PC-9 (cell line): ENCODE data around the gene GALNT1. TPM values are rescaled to one million over a fixed set of nuclear protein-coding genes. Genes with fewer than 3 reads are reported as not detected.
A peak's percentile ranks its signal among the peaks of the same experiment; 100 is the strongest.

Experiments used
- BruUV-seq: library from RNA; stranded (reverse); fragments of 400-500 nt; replicated peaks from 2 replicates; lab custom pipeline; 2021; lab: Mats Ljungman, UMichigan
- CTCF ChIA-PET: fragments of 300-600 bp; sonication (Branson Sonifier 250); formaldehyde crosslinking; loops from one replicate; lab custom pipeline; 2022; ENCODE audit warnings: antibody characterized with exemption; lab: Charles Lee
- POLR2A ChIA-PET: fragments of 300-600 bp; sonication (Branson Sonifier 250); formaldehyde crosslinking; loops from one replicate; lab custom pipeline; 2022; ENCODE audit warnings: antibody characterized with exemption; ENCODE audit not compliant: unreplicated experiment; lab: Charles Lee
- DNase-seq, 2 experiments: peaks; one replicate each; pipeline versions ENCODE4 v3.0.0 to v3.0.0-alpha.2; 2015 to 2022; ENCODE audit warnings: mixed read lengths in 1 of 2
- H2AFZ ChIP-seq: fragments of 200-600 bp; sonication (generic); 2 replicates; pipeline ENCODE4 v1.8.1; 2017; ENCODE audit warnings: antibody characterized with exemption
- H3F3A ChIP-seq: fragments of 200-600 bp; sonication (generic); 2 replicates; pipeline ENCODE4 v1.8.1; 2017; ENCODE audit warnings: antibody characterized with exemption, mild to moderate bottlenecking, low read depth; ENCODE audit not compliant: insufficient read depth
- H3K27ac ChIP-seq: fragments of 200-600 bp; sonication (generic); 2 replicates; pipeline ENCODE4 v1.6.1; 2016; ENCODE audit warnings: mixed run types
- H3K27me3 ChIP-seq: fragments of 200-600 bp; sonication (generic); 2 replicates; pipeline ENCODE4 v1.6.1; 2016; ENCODE audit warnings: low read depth, mixed run types; ENCODE audit not compliant: insufficient read depth
- H3K36me3 ChIP-seq: fragments of 200-600 bp; sonication (generic); 2 replicates; pipeline ENCODE4 v1.6.1; 2016; ENCODE audit warnings: low read depth, mixed run types
- H3K4me1 ChIP-seq: fragments of 200-600 bp; sonication (generic); replicated peaks from 2 replicates; pipeline ENCODE4 v1.6.1; 2016; ENCODE audit warnings: mixed run types; ENCODE audit not compliant: insufficient read depth
- H3K4me2 ChIP-seq: fragments of 200-600 bp; sonication (generic); 2 replicates; pipeline ENCODE4 v1.6.1; 2017; ENCODE audit warnings: mixed run types
- H3K4me3 ChIP-seq: fragments of 200-600 bp; sonication (generic); 2 replicates; pipeline ENCODE4 v1.6.1; 2016; ENCODE audit warnings: mixed run types
- H3K79me2 ChIP-seq: fragments of 200-600 bp; sonication (generic); 2 replicates; pipeline ENCODE4 v1.6.1; 2017; ENCODE audit warnings: low read depth, mixed run types
- H3K9me2 ChIP-seq: fragments of 200-600 bp; sonication (generic); 2 replicates; pipeline ENCODE4 v1.8.1; 2017; ENCODE audit warnings: mild to moderate bottlenecking; ENCODE audit not compliant: insufficient read depth
- H3K9me3 ChIP-seq: fragments of 200-600 bp; sonication (generic); 2 replicates; pipeline ENCODE4 v1.8.1; 2016; ENCODE audit warnings: low read depth; ENCODE audit not compliant: insufficient read depth
- H4K20me1 ChIP-seq: fragments of 200-600 bp; sonication (generic); 2 replicates; pipeline ENCODE4 v1.8.1; 2017; ENCODE audit not compliant: insufficient read depth
- EZH2 ChIP-seq: fragments of 200-600 bp; sonication (generic); IDR thresholded peaks from 2 replicates; pipeline ENCODE4 v1.8.0; 2017; ENCODE audit warnings: antibody characterized with exemption, low read depth
- intact Hi-C: fragments of 100-400 bp; cut with micrococcal nuclease; formaldehyde crosslinking; loops from one replicate; pipeline ENCODE4 v1.10.0; 2022; ENCODE audit not compliant: unreplicated experiment
- total RNA-seq: library from RNA; stranded (reverse); gene quantifications from 2 replicates; pipeline ENCODE4 v1.2.3, GENCODE V29; 2021
- TF ChIP-seq, protein P1 (sequence below): fragments of 200-600 bp; sonication (generic); conservative IDR thresholded peaks from 2 replicates; pipeline ENCODE4 v1.6.1; 2017; ENCODE audit warnings: mixed run types, antibody characterized with exemption, mild to moderate bottlenecking, moderate library complexity

Gene GALNT1
- total RNA-seq, 1 experiment from 2014 or later: 88.9 TPM

DNA sequence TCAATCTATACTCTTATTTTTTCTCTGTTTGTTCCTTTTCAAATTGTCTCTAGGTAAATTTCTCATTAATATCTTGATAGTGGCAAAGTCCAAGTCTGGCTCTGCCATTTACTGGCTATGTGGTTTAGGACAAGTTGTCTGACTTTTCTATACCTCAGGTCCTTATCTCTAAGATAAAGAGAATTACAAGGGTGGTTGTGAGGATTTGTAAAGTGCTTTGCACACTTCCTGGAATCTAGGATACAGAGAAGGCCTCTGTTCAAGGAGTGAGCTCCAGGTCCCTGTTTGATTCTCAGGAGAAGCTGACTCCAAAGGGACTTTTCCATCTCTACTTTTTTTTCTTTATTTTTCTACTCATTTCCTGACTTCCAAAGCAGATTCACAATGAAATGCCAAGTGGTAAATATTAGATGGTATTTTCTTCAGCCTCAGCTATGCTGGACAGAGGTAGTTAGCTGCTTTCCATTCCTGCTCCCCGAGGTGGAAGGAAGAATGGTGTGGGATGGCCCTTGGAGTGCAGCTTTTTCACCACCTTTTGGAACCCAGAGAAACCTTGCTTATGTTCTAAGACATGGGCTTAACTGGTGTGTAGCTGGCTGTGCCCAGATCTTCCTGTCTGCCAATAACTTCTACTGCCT, 90.5 kb downstream of the GALNT1 start:
- H3K36me3 ChIP-seq: peaks cover 7% of the 10 kb centered on the region; the same call in 1 of the 2 replicates
- no TSS peak for BruUV-seq
- TF ChIP-seq EZH2: no peak
- TF ChIP-seq, protein P1, sequence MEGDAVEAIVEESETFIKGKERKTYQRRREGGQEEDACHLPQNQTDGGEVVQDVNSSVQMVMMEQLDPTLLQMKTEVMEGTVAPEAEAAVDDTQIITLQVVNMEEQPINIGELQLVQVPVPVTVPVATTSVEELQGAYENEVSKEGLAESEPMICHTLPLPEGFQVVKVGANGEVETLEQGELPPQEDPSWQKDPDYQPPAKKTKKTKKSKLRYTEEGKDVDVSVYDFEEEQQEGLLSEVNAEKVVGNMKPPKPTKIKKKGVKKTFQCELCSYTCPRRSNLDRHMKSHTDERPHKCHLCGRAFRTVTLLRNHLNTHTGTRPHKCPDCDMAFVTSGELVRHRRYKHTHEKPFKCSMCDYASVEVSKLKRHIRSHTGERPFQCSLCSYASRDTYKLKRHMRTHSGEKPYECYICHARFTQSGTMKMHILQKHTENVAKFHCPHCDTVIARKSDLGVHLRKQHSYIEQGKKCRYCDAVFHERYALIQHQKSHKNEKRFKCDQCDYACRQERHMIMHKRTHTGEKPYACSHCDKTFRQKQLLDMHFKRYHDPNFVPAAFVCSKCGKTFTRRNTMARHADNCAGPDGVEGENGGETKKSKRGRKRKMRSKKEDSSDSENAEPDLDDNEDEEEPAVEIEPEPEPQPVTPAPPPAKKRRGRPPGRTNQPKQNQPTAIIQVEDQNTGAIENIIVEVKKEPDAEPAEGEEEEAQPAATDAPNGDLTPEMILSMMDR: no peak
- POLR2A ChIA-PET: no interaction called here
- no peak overlapping the region for H3K4me3 ChIP-seq
- H2AFZ ChIP-seq: no peak overlapping the region
- CTCF ChIA-PET: no interaction called here
- no peak overlapping the region for H3K4me2 ChIP-seq
- H3K9me3 ChIP-seq: no peaks in the 10 kb centered on the region
- H3K27me3 ChIP-seq: no peaks in the 10 kb centered on the region
- H3F3A ChIP-seq: no peaks in the 10 kb centered on the region
- no peaks in the 10 kb centered on the region; the same call in 1 of the 2 replicates for H3K4me1 ChIP-seq
- H3K79me2 ChIP-seq: no peaks in the 10 kb centered on the region
- H3K9me2 ChIP-seq: no peaks in the 10 kb centered on the region
- H3K27ac ChIP-seq: 0 out of 2 replicates have a peak overlapping the region, but pooled peaks have one; percentile 32
- H4K20me1 ChIP-seq: no peaks in the 10 kb centered on the region
- intact Hi-C loops: no loop called here
- no peak for DNase-seq

DNA sequence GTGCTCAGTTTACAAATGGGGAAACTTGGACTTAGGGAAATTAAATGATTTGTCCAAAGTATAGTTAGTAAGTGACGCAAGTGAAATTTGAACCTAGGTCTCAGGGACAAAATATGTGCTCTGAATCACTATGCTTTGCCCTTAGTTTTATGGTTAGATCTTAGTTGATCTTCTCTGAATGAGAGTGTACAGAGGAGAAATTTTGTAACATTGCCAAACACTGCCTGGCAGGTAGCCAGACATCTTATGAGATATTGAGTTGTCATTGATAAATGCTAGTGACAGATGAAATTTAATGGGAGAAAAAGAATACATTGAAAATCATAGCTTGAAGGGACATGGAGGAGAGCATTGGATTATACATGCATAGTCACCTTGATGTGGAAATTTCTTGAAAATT, 91.4 kb downstream of the GALNT1 start:
- no TSS peak for BruUV-seq
- H2AFZ ChIP-seq: no peak overlapping the region
- H3K4me1 ChIP-seq: no peaks in the 10 kb centered on the region; the same call in 1 of the 2 replicates
- no peaks in the 10 kb centered on the region for H4K20me1 ChIP-seq
- no peaks in the 10 kb centered on the region for H3K79me2 ChIP-seq
- no peak overlapping the region for H3K27ac ChIP-seq
- no peaks in the 10 kb centered on the region for H3K9me3 ChIP-seq
- H3F3A ChIP-seq: no peaks in the 10 kb centered on the region
- no peaks in the 10 kb centered on the region for H3K36me3 ChIP-seq
- H3K4me2 ChIP-seq: no peak overlapping the region
- ChIA-PET CTCF (no interaction called here), POLR2A (interaction anchor here (0.6 kb wide), 1 partner anchor 36 kb away, joined by 8 read pairs; no protein-coding TSS in a partner anchor)
- H3K27me3 ChIP-seq: no peaks in the 10 kb centered on the region
- H3K9me2 ChIP-seq: no peaks in the 10 kb centered on the region
- TF ChIP-seq EZH2: no peak
- TF ChIP-seq, protein P1: no peak
- intact Hi-C loops: no loop called here
- no peak overlapping the region for H3K4me3 ChIP-seq
- peak in 1 of 2 experiments; percentile 36 for DNase-seq

DNA sequence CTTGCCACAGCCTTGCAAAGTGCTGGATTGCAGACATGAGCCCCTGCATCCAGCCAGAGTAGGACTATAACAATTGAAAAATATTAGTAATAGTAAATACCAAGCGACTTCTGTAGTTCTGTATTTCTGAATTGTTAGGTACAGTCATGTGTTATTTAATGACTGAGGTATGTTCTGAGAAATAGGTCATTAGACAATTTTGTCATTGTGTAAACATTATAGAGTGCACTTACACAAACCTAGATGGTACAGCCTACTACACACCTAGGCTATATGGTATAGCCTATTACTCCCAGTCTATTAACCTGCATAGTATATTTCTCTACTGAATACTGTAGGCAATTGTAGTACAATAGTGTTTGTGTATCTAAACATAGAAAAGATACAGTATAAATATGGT, 92.1 kb downstream of the GALNT1 start:
- BruUV-seq: no TSS peak
- Histone ChIP-seq H2AFZ (no peak overlapping the region), H3F3A (no peaks in the 10 kb centered on the region), H3K4me1 (no peaks in the 10 kb centered on the region; the same call in 1 of the 2 replicates), H3K36me3 (no peaks in the 10 kb centered on the region), H3K9me2 (no peaks in the 10 kb centered on the region), H3K9me3 (no peaks in the 10 kb centered on the region), H3K4me3 (no peak overlapping the region), H3K4me2 (no peak overlapping the region), H3K27me3 (no peaks in the 10 kb centered on the region), H3K27ac (no peak overlapping the region), H4K20me1 (no peaks in the 10 kb centered on the region), H3K79me2 (no peaks in the 10 kb centered on the region)
- intact Hi-C loops: no loop called here
- DNase-seq: no peak
- ChIA-PET POLR2A (interaction anchor here (0.6 kb wide), 1 partner anchor 35 kb away, joined by 8 read pairs; no protein-coding TSS in a partner anchor), CTCF (no interaction called here)
- TF ChIP-seq, protein P1: no peak
- no peak for TF ChIP-seq EZH2
